Heart left ventricle (tissue), 13 donors: ENCODE data around the gene C5orf15.

Experiments used
- POLR2A ChIP-seq, 2 donors: fragments of 450-650 bp; IDR thresholded peaks; one replicate each; pipeline ENCODE4 v1.6.1; 2017; ENCODE audit warnings: antibody characterized with exemption in 2 of 2, mild to moderate bottlenecking in 2 of 2, moderate library complexity in 2 of 2
- TF ChIP-seq, protein P1 (sequence below), 12 donors: fragments of 200-600 bp; sonication (generic) in 4 of 12; IDR thresholded peaks; one replicate each; pipeline versions ENCODE4 v1.5.0 to v1.8.0; 2018 to 2022; ENCODE audit warnings: antibody characterized with exemption in 12 of 12, mild to moderate bottlenecking in 5 of 12
- donor health status: ischemic (EF 13 %, LVEDD 7.1; RV severe dilation, severe dysfunction).
- donor health status: DM: no; HTN: yes; CAD: no.
- donor health status: DM: no; HTN: no; CAD: no.
- donor health status: ischemic (EF 25% LVEDD 6.9; RV normal size, moderate dysfunction).
- donor health status: ischemic (EF 25% LVEDD 5.7; RV mildly dilated, moderate dysfunction).
- donor health status: ischemic (EF 35%, LVEDD 5.7; RV mildly dilated, moderate dysfunction).
- donor health status: nonischemic (EF 11% LVEDD 7.7; RV severe dilation, severe dysfunction).
- donor health status: DM: yes; HTN: yes; CAD: no.
- donor health status: PGD.
- donor health status: ischemic (EF 29% LVEDD 5.4; RV normal size, mild dysfunction).
- donor health status: nonischemic (EF 23%, LVEDD 6.1; RV moderate dilation, normal function).

GRCh38 chr5:133933670-133934295, 34.6 kb downstream of the C5orf15 start:
- TF ChIP-seq, protein P1, sequence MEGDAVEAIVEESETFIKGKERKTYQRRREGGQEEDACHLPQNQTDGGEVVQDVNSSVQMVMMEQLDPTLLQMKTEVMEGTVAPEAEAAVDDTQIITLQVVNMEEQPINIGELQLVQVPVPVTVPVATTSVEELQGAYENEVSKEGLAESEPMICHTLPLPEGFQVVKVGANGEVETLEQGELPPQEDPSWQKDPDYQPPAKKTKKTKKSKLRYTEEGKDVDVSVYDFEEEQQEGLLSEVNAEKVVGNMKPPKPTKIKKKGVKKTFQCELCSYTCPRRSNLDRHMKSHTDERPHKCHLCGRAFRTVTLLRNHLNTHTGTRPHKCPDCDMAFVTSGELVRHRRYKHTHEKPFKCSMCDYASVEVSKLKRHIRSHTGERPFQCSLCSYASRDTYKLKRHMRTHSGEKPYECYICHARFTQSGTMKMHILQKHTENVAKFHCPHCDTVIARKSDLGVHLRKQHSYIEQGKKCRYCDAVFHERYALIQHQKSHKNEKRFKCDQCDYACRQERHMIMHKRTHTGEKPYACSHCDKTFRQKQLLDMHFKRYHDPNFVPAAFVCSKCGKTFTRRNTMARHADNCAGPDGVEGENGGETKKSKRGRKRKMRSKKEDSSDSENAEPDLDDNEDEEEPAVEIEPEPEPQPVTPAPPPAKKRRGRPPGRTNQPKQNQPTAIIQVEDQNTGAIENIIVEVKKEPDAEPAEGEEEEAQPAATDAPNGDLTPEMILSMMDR (IDR thresholded peaks at IDR 0.05) = no peak
- no peak for TF ChIP-seq POLR2A (IDR thresholded peaks at IDR 0.05)
